Activated T-cell treated with anti-CD3 and anti-CD28 coated beads for 48 hours (primary cell): ENCODE measurements around the gene KLHL3.
A peak's percentile ranks its signal among the peaks of the same experiment; 100 is the strongest.

Experiments
- DNase-seq: peaks from one replicate; pipeline ENCODE4 v3.0.0-alpha.2; 2020; ENCODE audit warnings: low read depth

KLHL3 gene

DNA sequence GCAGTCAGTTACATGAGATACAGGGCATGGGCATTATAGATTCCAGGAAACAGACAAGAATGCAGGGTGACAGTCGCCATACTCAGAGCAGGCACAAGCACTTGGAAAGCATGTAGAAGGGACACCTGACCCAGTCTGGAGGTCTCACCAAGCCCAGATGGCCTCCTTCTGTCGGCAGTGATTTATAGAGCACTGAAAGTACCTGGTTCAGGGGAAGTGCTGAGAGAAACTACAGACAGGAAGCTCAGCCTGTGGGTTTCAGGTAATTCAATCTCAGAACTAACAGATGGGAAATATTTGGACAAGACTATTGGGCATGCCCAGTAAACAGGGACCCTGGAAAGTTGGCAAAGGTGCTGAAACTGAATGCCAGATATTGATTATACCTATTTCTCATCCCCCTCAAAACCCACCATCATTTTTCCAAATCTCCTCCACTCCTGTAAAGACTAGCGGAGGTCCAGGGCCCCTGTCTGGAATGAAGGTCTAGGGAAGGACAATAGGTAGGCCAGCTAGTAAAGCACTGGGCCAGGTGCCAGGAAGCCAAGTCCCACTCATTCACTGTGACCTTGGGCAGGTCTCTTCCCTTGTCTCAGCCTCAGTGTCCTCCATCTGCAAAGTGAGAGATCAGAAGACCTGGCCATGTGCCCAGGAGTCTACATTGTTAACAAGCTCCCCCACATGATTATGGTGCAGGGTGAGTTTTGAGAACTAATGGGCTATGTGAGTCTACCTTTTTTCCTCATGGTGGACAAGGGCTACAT lies 26.9 kb downstream of the KLHL3 start:
- no peak for DNase-seq

GRCh38 chr5:137708062-137708461 lies 27.8 kb downstream of the KLHL3 start:
- no peak for DNase-seq

- DNase-seq, result no peak
These were observed 29.0 kb downstream of the KLHL3 start for GRCh38 chr5:137706841-137707240.

- DNase-seq, result no peak
These were observed 30.8 kb downstream of the KLHL3 start for GRCh38 chr5:137705106-137705505.

- no peak for DNase-seq
These were observed 32.3 kb downstream of the KLHL3 start for GRCh38 chr5:137703565-137703964.

DNA sequence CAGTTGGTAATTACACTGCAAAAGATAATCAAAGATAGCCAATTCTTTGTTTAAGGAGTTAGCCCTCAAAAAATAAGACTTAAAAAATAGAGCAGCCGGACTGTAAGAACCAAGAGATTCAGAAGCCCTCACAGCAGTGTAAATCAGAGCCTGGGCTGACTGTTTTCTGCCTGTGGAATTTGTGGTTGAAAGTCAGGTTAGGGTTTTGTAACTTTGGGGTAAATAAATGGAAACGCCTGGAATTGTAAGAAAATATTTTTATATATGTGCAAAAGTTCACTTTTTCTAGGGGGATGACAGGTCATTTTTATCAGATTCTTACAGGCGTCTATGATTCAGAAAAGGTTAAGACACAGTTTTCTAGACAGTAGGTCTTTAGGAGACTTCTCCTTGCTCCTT lies 35.6 kb downstream of the KLHL3 start:
- DNase-seq, result no peak

- DNase-seq, result no peak
These were observed 36.3 kb downstream of the KLHL3 start for GRCh38 chr5:137699336-137700281.

- DNase-seq, result peak; percentile 38
These were observed 39.4 kb downstream of the KLHL3 start for GRCh38 chr5:137696481-137696880.

GRCh38 chr5:137695651-137696428 lies 40.0 kb downstream of the KLHL3 start:
- DNase-seq, result peak; percentile 4

- no peak for DNase-seq
These were observed 41.8 kb downstream of the KLHL3 start for GRCh38 chr5:137693951-137694721.

DNA sequence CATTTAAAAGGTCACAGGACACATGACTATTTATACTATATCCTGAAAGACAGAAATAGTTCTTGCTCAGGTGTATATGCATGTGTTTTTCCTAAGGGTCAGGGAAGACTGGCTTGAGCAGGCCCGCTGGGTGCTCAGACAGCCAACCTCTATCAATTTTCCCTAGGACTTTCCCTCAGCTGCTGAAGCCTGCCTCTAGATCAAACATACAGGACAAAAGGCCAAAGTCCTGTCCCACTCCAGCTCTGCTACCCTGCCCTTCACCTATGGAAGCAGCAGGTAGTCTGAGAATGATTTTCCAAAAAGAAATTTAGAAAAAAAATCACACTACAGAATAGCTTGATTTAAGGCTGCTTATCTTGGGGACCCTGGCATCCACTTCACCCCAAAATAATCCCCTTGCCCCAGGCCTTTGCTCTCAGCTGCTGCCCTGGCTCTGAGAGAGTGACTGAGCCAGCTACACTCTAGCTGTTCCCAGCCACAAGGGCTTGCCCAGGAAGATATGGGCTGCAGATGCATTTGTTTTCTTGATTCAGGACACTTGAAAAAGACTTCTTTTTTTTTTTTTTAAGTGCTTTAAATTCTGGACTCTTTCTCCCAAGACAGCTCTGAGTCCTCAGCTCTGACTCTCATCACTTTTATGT lies 42.5 kb downstream of the KLHL3 start:
- DNase-seq, result no peak

GRCh38 chr5:137689306-137689705 lies 46.6 kb downstream of the KLHL3 start:
- DNase-seq, result no peak

DNA sequence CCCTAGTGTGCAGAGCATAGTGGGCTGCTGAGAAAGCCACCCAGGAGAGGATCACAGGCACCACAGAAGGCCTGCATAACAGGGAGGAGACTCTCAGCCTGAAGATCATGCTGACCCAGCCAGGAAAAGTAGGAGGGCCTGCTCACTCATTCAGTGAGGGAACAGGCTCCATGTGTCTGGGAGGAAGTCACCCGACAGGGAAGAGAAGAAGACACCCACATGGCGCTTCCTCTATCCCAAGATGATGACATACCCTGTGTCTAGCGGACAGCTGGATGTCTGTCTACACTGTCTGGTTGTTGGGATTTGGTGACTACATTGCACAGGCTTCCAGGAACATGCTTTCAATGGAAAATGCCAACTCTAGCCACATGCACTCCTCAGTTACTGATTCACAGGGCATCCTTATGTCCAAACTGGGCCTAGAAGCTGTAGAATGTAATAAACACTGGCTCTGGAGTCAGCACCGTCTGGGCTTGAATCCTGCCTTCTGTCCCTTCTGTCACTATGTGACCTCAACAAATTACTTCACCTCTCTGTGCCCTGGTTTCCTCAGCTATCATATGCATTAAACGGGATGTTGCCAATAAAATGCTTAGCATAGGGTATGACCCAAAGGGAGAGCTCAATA lies 47.6 kb downstream of the KLHL3 start:
- no peak for DNase-seq

GRCh38 chr5:137684761-137685160 lies 51.1 kb downstream of the KLHL3 start:
- DNase-seq, result no peak

DNA sequence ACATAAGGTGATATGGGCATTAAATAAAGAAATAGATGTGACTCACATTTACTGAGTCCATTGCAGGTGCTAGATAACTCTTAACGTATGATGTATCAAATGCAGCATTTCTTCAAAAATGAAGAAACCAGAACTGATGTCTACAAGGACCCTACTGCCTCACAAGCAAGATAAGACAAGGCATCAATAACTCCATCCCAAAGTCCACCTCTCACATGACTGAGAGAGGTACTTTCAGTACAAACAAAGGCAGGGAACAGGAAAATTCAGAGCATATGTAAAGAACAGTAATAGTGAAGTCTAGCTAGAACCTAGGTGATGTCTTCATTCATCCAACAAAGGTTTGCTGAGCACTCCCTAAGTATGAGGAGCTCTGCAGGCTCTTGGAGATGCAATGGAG lies 54.7 kb downstream of the KLHL3 start:
- no peak for DNase-seq

GRCh38 chr5:137679910-137680309 lies 56.0 kb downstream of the KLHL3 start:
- no peak for DNase-seq

- no peak for DNase-seq
These were observed 56.7 kb downstream of the KLHL3 start for GRCh38 chr5:137679195-137679594.

DNA sequence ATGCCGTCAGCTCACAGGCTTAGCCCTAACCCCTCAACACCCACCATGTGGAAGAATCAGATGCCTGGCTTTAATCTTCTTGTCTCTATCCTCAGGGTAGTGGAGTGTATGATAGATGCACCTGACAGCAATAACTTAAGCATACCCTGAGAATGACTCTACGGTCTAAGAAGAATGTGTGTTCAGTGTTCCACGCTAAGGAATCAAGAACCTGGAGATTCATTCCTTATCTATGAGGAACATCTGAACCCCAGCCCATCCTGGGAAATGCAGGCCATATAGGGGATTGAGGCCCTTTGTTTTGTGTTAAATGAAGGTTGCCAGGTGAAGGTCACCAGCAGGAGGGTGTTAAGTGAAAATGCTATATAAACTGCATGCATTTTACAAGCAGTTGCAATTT lies 63.0 kb downstream of the KLHL3 start:
- DNase-seq, result no peak

DNA sequence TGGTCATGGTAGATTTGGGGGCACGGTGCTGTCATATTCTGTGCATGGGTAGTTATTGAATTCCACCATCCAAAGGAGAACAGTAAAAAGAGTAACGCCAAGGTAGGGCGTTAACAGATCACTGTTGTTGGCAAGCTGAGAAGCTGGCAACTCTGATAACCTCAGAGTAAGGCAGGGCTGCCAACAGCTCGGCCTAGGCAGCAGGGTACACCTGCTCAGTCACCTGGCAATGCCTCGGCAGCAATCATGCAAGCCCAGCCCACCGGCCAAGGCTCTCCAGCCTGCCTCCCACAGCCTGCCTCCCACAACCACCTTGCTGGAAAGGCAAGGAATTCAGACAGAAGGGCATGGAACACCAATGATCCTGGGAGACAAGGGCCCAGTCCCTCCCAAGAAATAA lies 63.9 kb downstream of the KLHL3 start:
- DNase-seq, result no peak

- DNase-seq, result no peak
These were observed 66.1 kb downstream of the KLHL3 start for GRCh38 chr5:137669811-137670210.

DNA sequence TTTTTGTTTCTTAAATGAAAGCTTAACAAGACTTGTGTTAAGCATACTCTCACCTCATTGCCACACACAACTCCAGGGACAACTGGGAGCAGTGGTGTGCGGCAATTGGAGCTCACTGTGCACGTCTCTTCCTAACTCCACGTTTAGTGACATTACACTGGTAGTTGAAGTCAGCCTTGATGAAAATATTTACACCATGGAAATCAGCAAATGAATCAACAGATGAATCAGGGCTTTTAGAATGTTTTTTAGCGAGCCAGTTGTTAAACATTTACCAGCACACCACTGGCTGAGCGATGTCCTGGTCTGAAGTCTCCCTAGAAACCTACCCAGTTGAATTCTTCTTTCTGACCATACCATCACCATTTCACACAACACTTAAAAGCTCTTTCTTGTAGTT lies 67.3 kb downstream of the KLHL3 start:
- no peak for DNase-seq
